IMR-90 (cell line): ENCODE results near the gene PXT1. TPM values are rescaled to one million over a fixed set of nuclear protein-coding genes. Genes with fewer than 3 reads are reported as not detected.

Experiments used
- ATAC-seq: fragments of 200-7000 bp; cut with Tn5 transposase; 2 replicates; pipeline ENCODE4 v1.9.1; 2020; ENCODE audit warnings: low read depth, mild to moderate bottlenecking, moderate library complexity
- BruUV-seq: library from RNA; stranded (reverse); fragments of 400-500 nt; replicated peaks from 2 replicates; lab custom pipeline; 2021; lab: Mats Ljungman, UMichigan
- CTCF ChIA-PET: fragments of 300-600 bp; formaldehyde crosslinking; extraction: SDS; loops from one replicate; lab custom pipeline; 2021; ENCODE audit warnings: antibody characterized with exemption; lab: Yijun Ruan, JAX
- POLR2A ChIA-PET: fragments of 300-600 bp; sonication (Branson Sonifier 250); formaldehyde crosslinking; loops from one replicate; lab custom pipeline; 2022; ENCODE audit warnings: antibody characterized with exemption; ENCODE audit not compliant: unreplicated experiment; lab: Charles Lee
- DNase-seq: peaks from one replicate; pipeline ENCODE4 v3.0.0; 2013
- H2AFZ ChIP-seq: replicated peaks from 2 replicates; pipeline ENCODE3; 2013; ENCODE audit warnings: low read length, mild to moderate bottlenecking; ENCODE audit not compliant: poor library complexity
- H2AK5ac ChIP-seq: 2 replicates; pipeline ENCODE4 v1.6.1; 2013; ENCODE audit warnings: low read depth, low read length, inconsistent platforms
- H2AK9ac ChIP-seq: replicated peaks from 2 replicates; pipeline ENCODE3; 2013; ENCODE audit warnings: mild to moderate bottlenecking, low read depth, low read length, moderate library complexity; ENCODE audit not compliant: poor library complexity
- H2BK120ac ChIP-seq: 2 replicates; pipeline ENCODE4 v1.6.1; 2013; ENCODE audit warnings: low read depth, low read length, inconsistent platforms
- H2BK15ac ChIP-seq: 3 replicates; pipeline ENCODE4 v1.6.1; 2013; ENCODE audit warnings: low read depth, low read length, inconsistent platforms
- H2BK20ac ChIP-seq: 2 replicates; pipeline ENCODE4 v1.6.1; 2013; ENCODE audit warnings: low read depth, mild to moderate bottlenecking, inconsistent platforms, low read length, moderate library complexity
- H2BK5ac ChIP-seq: 2 replicates; pipeline ENCODE4 v1.6.1; 2013; ENCODE audit warnings: mild to moderate bottlenecking, low read depth, low read length, inconsistent platforms; ENCODE audit not compliant: poor library complexity, severe bottlenecking
- H3K14ac ChIP-seq: replicated peaks from 2 replicates; pipeline ENCODE4 v1.6.1; 2013; ENCODE audit warnings: low read depth, low read length, inconsistent platforms
- H3K18ac ChIP-seq: 2 replicates; pipeline ENCODE4 v1.6.1; 2013; ENCODE audit warnings: low read depth, low read length, control low read depth
- H3K23ac ChIP-seq: 2 replicates; pipeline ENCODE4 v1.6.1; 2013; ENCODE audit warnings: low read depth, low read length, inconsistent platforms
- H3K27ac ChIP-seq: 2 replicates; pipeline ENCODE4 v1.5.1; 2013; ENCODE audit warnings: mild to moderate bottlenecking, control low read depth, low read length; ENCODE audit not compliant: insufficient read depth
- H3K27me3 ChIP-seq: 2 replicates; pipeline ENCODE4 v1.6.1; 2013; ENCODE audit warnings: low read length; ENCODE audit not compliant: control insufficient read depth, insufficient read depth
- H3K36me3 ChIP-seq: 2 replicates; pipeline ENCODE4 v1.6.1; 2013; ENCODE audit warnings: low read length, mixed read lengths; ENCODE audit not compliant: control insufficient read depth, insufficient read depth
- H3K4ac ChIP-seq: 2 replicates; pipeline ENCODE4 v1.6.1; 2013; ENCODE audit warnings: low read depth, low read length, inconsistent platforms
- H3K4me1 ChIP-seq: 2 replicates; pipeline ENCODE4 v1.6.1; 2013; ENCODE audit warnings: low read length, mixed read lengths; ENCODE audit not compliant: control insufficient read depth, insufficient read depth
- H3K4me2 ChIP-seq: 2 replicates; pipeline ENCODE4 v1.6.1; 2013; ENCODE audit warnings: low read depth, mild to moderate bottlenecking, control low read depth, low read length, moderate library complexity
- H3K4me3 ChIP-seq: 2 replicates; pipeline ENCODE4 v1.5.1; 2013; ENCODE audit warnings: low read depth, mild to moderate bottlenecking, control low read depth, low read length, moderate library complexity; ENCODE audit not compliant: insufficient read depth
- H3K56ac ChIP-seq: 2 replicates; pipeline ENCODE4 v1.6.1; 2013; ENCODE audit warnings: low read length, inconsistent platforms; ENCODE audit not compliant: insufficient read depth; ENCODE audit errors: extremely low read depth
- H3K79me1 ChIP-seq, 2 experiments: 2 replicates each; pipeline ENCODE4 v1.6.1; 2013; ENCODE audit warnings: low read length in 2 of 2, inconsistent platforms in 1 of 2, low read depth in 1 of 2
- H3K9ac ChIP-seq: 2 replicates; pipeline ENCODE4 v1.6.1; 2013; ENCODE audit warnings: low read depth, low read length, control low read depth
- H3K9me1 ChIP-seq: 2 replicates; pipeline ENCODE4 v1.6.1; 2013; ENCODE audit warnings: low read length, inconsistent platforms; ENCODE audit not compliant: insufficient read depth
- H3K9me3 ChIP-seq: 2 replicates; pipeline ENCODE4 v1.6.1; 2013; ENCODE audit warnings: low read length; ENCODE audit not compliant: control insufficient read depth, insufficient read depth
- H4K20me1 ChIP-seq: 2 replicates; pipeline ENCODE4 v1.6.1; 2013; ENCODE audit warnings: low read length, inconsistent platforms; ENCODE audit not compliant: insufficient read depth
- H4K5ac ChIP-seq: 2 replicates; pipeline ENCODE4 v1.6.1; 2013; ENCODE audit warnings: mild to moderate bottlenecking, low read depth, low read length, control low read depth
- H4K8ac ChIP-seq, 2 experiments: 2 replicates each; pipeline ENCODE4 v1.6.1; 2013; ENCODE audit warnings: low read depth in 2 of 2, low read length in 2 of 2, control low read depth in 1 of 2, inconsistent platforms in 1 of 2
- H4K91ac ChIP-seq: 2 replicates; pipeline ENCODE4 v1.6.1; 2013; ENCODE audit warnings: low read depth, low read length, inconsistent platforms; ENCODE audit not compliant: insufficient read depth
- BHLHE40 ChIP-seq: fragments of 150-350 bp; IDR thresholded peaks from 2 replicates; pipeline ENCODE4 v1.6.1; 2016; ENCODE audit warnings: mild to moderate bottlenecking, low read depth, low read length
- CEBPB ChIP-seq: IDR thresholded peaks from 2 replicates; pipeline ENCODE4 v1.6.1; 2012; ENCODE audit warnings: low read depth, low read length, improper control_type of control experiment
- CHD1 ChIP-seq: IDR thresholded peaks from 2 replicates; pipeline ENCODE4 v1.6.1; 2012; ENCODE audit warnings: low read depth, low read length, improper control_type of control experiment
- ELK1 ChIP-seq: fragments of 150-350 bp; IDR thresholded peaks from 2 replicates; pipeline ENCODE4 v1.6.1; 2016; ENCODE audit warnings: low read depth, mild to moderate bottlenecking, low read length, moderate library complexity, borderline replicate concordance
- FOS ChIP-seq: fragments of 150-350 bp; IDR thresholded peaks from 2 replicates; pipeline ENCODE4 v1.6.1; 2016; ENCODE audit warnings: low read depth, low read length
- MAFK ChIP-seq: IDR thresholded peaks from 2 replicates; pipeline ENCODE4 v1.6.1; 2012; ENCODE audit warnings: low read depth, low read length, improper control_type of control experiment
- MAZ ChIP-seq: IDR thresholded peaks from 2 replicates; pipeline ENCODE4 v1.6.1; 2012; ENCODE audit warnings: low read depth, mild to moderate bottlenecking, low read length, improper control_type of control experiment, moderate library complexity, borderline replicate concordance
- MXI1 ChIP-seq: IDR thresholded peaks from 2 replicates; pipeline ENCODE4 v1.6.1; 2012; ENCODE audit warnings: low read depth, mild to moderate bottlenecking, low read length, moderate library complexity, borderline replicate concordance
- NFE2L2 ChIP-seq: fragments of 150-350 bp; IDR thresholded peaks from 2 replicates; pipeline ENCODE4 v1.6.1; 2016; ENCODE audit warnings: low read depth, mild to moderate bottlenecking, low read length
- POLR2A ChIP-seq: IDR thresholded peaks from 2 replicates; pipeline ENCODE4 v1.6.1; 2012; ENCODE audit warnings: mild to moderate bottlenecking, low read depth, low read length
- RAD21 ChIP-seq: IDR thresholded peaks from 2 replicates; pipeline ENCODE4 v1.6.1; 2012; ENCODE audit warnings: low read length, improper control_type of control experiment
- RCOR1 ChIP-seq: IDR thresholded peaks from 2 replicates; pipeline ENCODE4 v1.6.1; 2012; ENCODE audit warnings: mild to moderate bottlenecking, low read length, improper control_type of control experiment; ENCODE audit not compliant: insufficient replicate concordance
- RFX5 ChIP-seq: IDR thresholded peaks from 2 replicates; pipeline ENCODE4 v1.8.0; 2012; ENCODE audit warnings: low read depth, mild to moderate bottlenecking, low read length, moderate library complexity
- SMC3 ChIP-seq: fragments of 150-350 bp; IDR thresholded peaks from 2 replicates; pipeline ENCODE4 v1.6.1; 2016; ENCODE audit warnings: low read depth, mild to moderate bottlenecking, antibody characterized with exemption, low read length, moderate library complexity
- WGBS, 2 experiments: methylation state at CpG; one replicate each; pipeline versions ENCODE4 v1.1.5 to v1.1.7; 2013; ENCODE audit warnings: missing lambda C conversion rate in 2 of 2; ENCODE audit not compliant: insufficient read length in 1 of 2; ENCODE audit errors: extremely low coverage in 2 of 2; 5-methylcytosine and 5-hydroxymethylcytosine counted together
- dilution Hi-C: fragments of 300-500 bp; cut with HindIII; formaldehyde crosslinking; loops from one replicate; pipeline ENCODE4 v1.14.3; 2018; ENCODE audit warnings: low sequenced_read_pairs; ENCODE audit not compliant: unreplicated experiment
- in situ Hi-C: fragments of 300-500 bp; cut with MboI; formaldehyde crosslinking; loops from 3 replicates; pipeline ENCODE4 v1.14.3; 2019; ENCODE audit warnings: low sequenced_read_pairs, inconsistent platforms, mixed read lengths
- intact Hi-C: fragments of 100-400 bp; cut with micrococcal nuclease; formaldehyde crosslinking; loops from 2 replicates; pipeline ENCODE4 v1.10.0; 2022
- polyA plus RNA-seq, 3 experiments: library from polyadenylated mRNA; depleted of rRNA; stranded (reverse); fragments of >200 nt; gene quantifications; 2 replicates each; pipeline ENCODE4 v1.2.3, GENCODE V29; 2012; ENCODE audit warnings: low replicate concordance in 1 of 3
- total RNA-seq: library from RNA; depleted of rRNA; stranded (reverse); fragments of >200 nt; gene quantifications from 2 replicates; pipeline ENCODE4 v1.2.3, GENCODE V29; 2012
- TF ChIP-seq, protein P1 (sequence below): conservative IDR thresholded peaks from 2 replicates; pipeline ENCODE4 v1.5.1; 2012; ENCODE audit warnings: mild to moderate bottlenecking, low read depth, low read length, improper control_type of control experiment
- TF ChIP-seq, protein P2 (sequence below): fragments of 150-350 bp; IDR thresholded peaks from 2 replicates; pipeline ENCODE4 v1.6.1; 2017; ENCODE audit warnings: mild to moderate bottlenecking, antibody characterized with exemption, low read length, low read depth

PXT1 gene
- total and polyA plus RNA-seq, 2 of the 4 experiments (the other 2 are of a cell fraction), result not detected

GRCh38 chr6:36347621-36348020, 95.0 kb downstream of the PXT1 start:
- H3K9me1 ChIP-seq, result peaks cover 5% of the 10 kb centered on the region; the same call in 1 of the 2 replicates
- no peak overlapping the region for H3K4ac ChIP-seq
- H3K79me1 ChIP-seq, result no peaks in the 10 kb centered on the region
- H3K4me1 ChIP-seq, result peaks cover 11% of the 10 kb centered on the region
- ATAC-seq (no peak), DNase-seq (no peak)
- H3K23ac ChIP-seq, result no peak overlapping the region
- H2BK20ac ChIP-seq, result no peak overlapping the region
- H2BK15ac ChIP-seq, result no peak overlapping the region
- TF ChIP-seq RFX5 (no peak), MAZ (no peak), SMC3 (no peak), CEBPB (no peak), POLR2A (no peak), RCOR1 (no peak), FOS (no peak), BHLHE40 (no peak), RAD21 (no peak), MAFK (no peak), MXI1 (no peak), NFE2L2 (no peak), CHD1 (no peak), ELK1 (no peak)
- TF ChIP-seq, protein P1, sequence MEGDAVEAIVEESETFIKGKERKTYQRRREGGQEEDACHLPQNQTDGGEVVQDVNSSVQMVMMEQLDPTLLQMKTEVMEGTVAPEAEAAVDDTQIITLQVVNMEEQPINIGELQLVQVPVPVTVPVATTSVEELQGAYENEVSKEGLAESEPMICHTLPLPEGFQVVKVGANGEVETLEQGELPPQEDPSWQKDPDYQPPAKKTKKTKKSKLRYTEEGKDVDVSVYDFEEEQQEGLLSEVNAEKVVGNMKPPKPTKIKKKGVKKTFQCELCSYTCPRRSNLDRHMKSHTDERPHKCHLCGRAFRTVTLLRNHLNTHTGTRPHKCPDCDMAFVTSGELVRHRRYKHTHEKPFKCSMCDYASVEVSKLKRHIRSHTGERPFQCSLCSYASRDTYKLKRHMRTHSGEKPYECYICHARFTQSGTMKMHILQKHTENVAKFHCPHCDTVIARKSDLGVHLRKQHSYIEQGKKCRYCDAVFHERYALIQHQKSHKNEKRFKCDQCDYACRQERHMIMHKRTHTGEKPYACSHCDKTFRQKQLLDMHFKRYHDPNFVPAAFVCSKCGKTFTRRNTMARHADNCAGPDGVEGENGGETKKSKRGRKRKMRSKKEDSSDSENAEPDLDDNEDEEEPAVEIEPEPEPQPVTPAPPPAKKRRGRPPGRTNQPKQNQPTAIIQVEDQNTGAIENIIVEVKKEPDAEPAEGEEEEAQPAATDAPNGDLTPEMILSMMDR, result no peak
- TF ChIP-seq, protein P2, sequence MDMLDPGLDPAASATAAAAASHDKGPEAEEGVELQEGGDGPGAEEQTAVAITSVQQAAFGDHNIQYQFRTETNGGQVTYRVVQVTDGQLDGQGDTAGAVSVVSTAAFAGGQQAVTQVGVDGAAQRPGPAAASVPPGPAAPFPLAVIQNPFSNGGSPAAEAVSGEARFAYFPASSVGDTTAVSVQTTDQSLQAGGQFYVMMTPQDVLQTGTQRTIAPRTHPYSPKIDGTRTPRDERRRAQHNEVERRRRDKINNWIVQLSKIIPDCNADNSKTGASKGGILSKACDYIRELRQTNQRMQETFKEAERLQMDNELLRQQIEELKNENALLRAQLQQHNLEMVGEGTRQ, result no peak
- H3K27ac ChIP-seq, result no peak overlapping the region
- H3K9me3 ChIP-seq, result no peaks in the 10 kb centered on the region
- no peaks in the 10 kb centered on the region for H3K36me3 ChIP-seq
- no peak overlapping the region for H4K8ac ChIP-seq
- WGBS, 2 experiments, result no CpG with 5 or more reads among the region's 4 CpGs
- in situ Hi-C loops, result no loop called here
- peaks cover 10% of the 10 kb centered on the region for H3K27me3 ChIP-seq
- no peak overlapping the region for H2AFZ ChIP-seq
- no peak overlapping the region for H2BK120ac ChIP-seq
- intact Hi-C loops, result no loop called here
- no peak overlapping the region for H3K9ac ChIP-seq
- dilution Hi-C loops, result no loop called here
- no peak overlapping the region for H3K14ac ChIP-seq
- no peak overlapping the region for H4K5ac ChIP-seq
- H4K20me1 ChIP-seq, result peaks cover 4% of the 10 kb centered on the region; the same call in 1 of the 2 replicates
- no peak overlapping the region for H3K18ac ChIP-seq
- no peak overlapping the region for H3K4me3 ChIP-seq
- no peak overlapping the region for H2AK5ac ChIP-seq
- H2BK5ac ChIP-seq, result no peak overlapping the region
- H4K91ac ChIP-seq, result no peak overlapping the region
- no peak overlapping the region for H2AK9ac ChIP-seq
- ChIA-PET CTCF (interaction anchor here (0.6 kb wide), 1 partner anchor 133 kb away, joined by 4 read pairs; no protein-coding TSS in a partner anchor), POLR2A (no interaction called here)
- no peak overlapping the region for H3K56ac ChIP-seq
- BruUV-seq, result no TSS peak
- no peak overlapping the region for H3K4me2 ChIP-seq
